Measurements from ENCODE around the gene FATE1.
"Not testable (repeated sequence)": the region's sequence is repeated elsewhere in the genome, so short reads cannot be mapped to it uniquely, and the experiment has no call there.

FATE1 gene

GRCh38 chrX:151715752-151716151 lies at the start of gene FATE1:
TSS of gene FATE1 (plus strand) at chrX:151716035. CDS start at chrX:151716120, 85 bp downstream.
- no peak for DNase-seq

- DNase-seq, result no peak
Observed at GRCh38 chrX:151675121-151675746, 40.6 kb upstream of the FATE1 start.

DNA sequence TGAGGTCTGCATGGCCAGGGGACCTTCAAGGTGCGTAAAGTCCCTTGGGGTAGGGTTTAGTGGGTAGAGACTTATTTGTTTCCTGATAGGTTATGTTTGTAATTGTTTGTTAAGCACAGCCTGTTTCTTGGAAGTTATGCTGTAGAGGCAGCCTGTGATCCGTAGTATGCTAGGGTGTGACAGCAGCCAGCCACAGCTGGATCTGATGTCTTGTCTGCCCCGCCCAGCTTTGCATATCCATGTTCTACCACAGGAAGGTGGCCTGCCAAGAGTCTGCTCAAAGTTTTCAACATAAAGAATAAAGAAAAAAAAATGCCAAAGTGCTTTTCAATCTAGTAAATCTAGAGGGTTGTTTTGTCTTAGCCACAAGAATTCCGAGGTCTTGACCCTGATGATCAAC lies 39.6 kb upstream of the FATE1 start:
- no peak for DNase-seq

GRCh38 chrX:151679798-151680402 lies 35.9 kb upstream of the FATE1 start:
- DNase-seq, result no peak

DNA sequence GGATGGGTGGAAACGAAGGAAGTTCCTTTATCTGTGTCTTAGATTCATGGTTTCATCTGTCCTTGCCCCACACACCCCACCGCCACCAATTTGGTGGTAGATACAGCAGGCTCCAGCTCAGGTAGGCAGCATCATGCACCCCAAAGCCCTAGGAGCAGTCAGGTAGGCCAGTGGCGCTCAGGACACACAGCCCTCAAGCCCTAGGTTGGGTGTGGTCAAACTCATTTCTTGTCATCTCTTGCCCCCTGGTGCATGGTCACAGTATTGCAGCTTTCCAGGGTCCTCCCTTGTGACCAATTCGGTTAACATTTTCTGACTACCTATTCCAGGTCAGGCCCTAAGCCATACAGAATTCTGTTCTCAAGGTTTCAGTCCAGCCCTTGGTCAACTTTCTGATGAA lies 35.0 kb upstream of the FATE1 start:
- DNase-seq, result peak; percentile 28

- no peak for DNase-seq
Observed at GRCh38 chrX:151687635-151688034, 28.2 kb upstream of the FATE1 start.

DNA sequence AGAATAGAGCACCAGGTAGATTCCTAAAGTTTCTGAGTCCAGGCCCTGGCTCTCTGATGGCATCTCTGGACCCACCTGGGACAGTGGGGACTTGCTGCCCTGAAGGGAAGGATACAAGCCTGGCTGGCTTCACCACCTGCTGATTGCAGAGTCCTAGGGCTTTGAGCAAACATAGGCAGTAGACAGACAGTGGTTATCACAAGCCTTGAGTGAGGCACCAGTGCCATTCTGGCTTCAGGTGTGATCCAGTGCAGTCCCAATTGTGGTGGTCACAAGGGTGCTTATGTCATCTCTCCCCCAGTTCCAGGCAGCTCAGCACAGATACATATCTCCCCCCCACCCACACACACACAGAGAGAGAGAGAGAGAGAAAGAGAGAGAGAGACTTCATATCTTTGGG lies 27.1 kb upstream of the FATE1 start:
- no peak for DNase-seq

- no peak for DNase-seq
Observed at GRCh38 chrX:151692825-151693224, 23.0 kb upstream of the FATE1 start.

GRCh38 chrX:151694121-151694520 lies 21.7 kb upstream of the FATE1 start:
- DNase-seq, result no peak

DNA sequence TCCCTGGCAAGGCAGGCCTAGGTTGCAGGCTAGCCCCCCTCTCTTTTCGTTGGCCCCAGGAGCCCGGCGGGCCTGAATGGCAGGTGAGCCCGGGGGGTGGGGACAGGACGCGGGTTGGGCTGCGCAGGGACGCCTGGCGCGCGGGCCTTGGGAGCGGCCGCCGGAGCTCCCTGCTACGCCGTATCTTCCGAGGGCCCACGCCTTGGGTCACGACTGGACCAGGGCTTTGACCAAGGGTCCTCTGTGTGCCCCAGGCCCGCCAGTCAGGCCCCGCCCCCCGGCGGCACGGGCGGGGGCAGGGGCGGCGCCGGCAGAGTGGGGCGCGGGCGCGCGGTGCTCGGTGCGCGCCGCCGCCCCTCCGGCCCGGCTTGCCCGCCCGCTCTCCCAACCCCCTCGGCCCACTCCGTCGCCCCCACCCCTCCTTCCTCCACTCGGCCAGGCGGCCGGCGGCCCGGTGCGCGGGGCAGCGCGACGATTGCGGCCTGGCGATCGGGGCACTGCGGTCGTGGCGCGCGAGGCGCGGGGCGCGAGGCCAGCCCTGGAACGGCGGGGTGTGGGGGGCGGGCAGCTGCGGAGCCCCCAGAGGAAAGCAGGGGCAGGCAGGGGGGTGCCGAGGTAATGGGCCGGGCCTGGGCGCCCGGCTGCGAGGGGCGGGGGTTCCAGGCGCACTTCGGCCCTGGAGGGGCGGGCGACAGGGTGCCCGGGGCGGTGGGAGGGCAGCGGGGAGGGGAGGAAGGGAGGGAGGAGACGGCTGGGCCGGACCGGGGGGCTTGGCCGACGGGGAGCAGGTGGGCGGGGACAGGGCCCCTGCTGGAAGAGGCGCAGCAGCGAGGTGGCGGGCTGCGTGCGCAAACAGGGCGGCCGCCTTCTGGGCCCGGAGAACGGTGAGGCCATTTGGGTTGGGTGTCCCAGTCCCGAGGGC lies 20.9 kb upstream of the FATE1 start, which contains the start of gene PRRG3:
Gene PRRG3, plus strand, starts transcription at position 798 of the 922 bp plus-strand sequence. CDS start 3,357 bp downstream, outside the sequence.
- no peak for DNase-seq

DNA sequence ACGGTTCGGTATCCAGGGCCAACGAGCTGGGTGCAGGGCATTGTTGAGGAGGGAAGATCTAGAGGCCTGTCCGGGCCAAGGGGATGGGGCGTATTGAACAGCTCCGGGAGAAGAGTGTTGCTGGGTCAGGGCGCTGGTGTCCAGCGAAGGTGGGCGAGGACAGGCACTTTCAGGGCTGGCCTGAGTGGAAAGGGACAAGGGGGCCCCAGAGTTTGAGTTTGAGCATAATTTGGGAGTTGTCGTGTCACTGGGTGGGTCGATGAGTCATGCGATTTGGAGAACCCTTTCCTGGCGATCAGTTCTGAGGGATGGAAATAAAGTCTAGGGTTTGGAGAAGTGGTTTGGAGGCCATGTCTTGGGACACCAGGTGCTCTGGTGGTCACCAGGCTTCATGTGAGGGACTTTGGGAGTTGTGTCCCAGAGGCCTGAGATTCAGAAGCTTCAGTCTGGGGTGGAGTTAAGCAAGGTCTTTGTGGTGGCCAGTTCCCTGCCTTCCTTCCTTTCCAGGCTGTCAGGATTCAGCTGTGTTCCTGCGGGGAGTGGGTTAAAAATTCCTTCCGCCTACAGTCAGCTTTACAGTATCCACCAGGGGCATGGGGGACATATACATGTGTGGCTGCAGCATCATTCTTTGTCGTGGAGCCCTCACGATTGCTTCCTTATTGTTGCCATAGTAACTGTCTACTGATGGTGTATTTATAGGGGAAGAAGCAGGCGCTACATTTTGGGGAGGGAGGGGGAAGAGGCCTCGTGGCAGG lies 20.1 kb upstream of the FATE1 start:
- DNase-seq, result no peak

DNA sequence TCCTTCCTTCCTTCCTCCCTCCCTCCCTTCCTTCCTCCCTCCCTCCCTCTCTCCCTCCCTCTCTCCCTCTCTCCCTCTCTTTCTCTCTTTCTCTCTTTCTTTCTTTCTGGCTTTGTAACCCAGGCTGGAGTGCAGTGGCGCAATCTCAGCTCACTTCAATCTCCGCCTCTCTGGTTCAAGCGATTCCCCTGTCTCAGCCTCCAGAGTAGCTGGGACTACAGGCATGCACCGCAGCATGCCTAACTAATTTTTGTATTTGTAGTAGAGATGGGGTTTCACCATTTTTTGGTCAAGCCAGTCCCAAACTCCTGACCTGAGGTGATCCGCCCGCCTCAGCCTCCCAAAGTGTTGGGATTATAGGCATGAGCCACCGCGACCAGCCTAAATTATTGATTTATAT lies 18.8 kb upstream of the FATE1 start:
- DNase-seq, result not testable (repeated sequence)

- DNase-seq, result peak; percentile 60
Observed at GRCh38 chrX:151697522-151697921, 18.3 kb upstream of the FATE1 start.

DNA sequence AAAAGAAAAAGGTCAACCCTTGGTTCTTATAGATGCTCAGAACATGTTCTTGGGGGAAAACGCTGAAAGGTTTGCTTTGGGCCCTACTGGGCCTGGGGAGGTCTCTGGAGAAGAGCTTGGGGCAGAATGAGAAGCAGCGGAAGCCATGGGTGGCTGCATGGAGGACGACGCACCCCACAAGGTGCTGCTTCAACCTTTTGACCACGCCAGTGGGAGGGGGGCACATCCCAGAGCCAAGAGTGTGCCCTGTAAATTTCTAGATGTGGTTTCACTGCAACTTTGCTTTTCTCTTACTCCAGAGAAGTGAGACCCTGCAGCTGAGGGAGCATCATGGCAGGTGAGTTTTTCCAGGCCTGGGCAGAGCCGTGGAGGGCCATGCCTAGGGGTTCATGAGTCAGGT lies 17.4 kb upstream of the FATE1 start:
- no peak for DNase-seq

DNA sequence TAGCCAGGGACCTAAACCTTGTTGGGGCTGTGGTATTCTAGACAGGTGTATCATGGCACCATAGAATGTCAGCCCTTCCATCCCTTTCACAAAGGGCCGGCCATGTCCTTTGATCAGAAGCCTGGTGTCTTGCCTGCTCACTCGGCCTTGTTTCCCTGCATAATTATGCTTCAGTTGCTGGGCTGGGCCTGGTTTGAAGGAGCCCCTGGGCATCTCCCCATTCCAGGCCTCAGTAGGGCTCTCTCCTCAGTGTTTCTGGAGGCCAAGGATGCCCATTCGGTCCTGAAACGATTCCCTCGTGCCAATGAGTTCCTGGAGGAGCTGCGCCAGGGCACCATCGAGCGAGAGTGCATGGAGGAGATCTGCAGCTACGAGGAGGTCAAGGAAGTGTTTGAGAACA lies 16.1 kb upstream of the FATE1 start:
- DNase-seq, result no peak

DNA sequence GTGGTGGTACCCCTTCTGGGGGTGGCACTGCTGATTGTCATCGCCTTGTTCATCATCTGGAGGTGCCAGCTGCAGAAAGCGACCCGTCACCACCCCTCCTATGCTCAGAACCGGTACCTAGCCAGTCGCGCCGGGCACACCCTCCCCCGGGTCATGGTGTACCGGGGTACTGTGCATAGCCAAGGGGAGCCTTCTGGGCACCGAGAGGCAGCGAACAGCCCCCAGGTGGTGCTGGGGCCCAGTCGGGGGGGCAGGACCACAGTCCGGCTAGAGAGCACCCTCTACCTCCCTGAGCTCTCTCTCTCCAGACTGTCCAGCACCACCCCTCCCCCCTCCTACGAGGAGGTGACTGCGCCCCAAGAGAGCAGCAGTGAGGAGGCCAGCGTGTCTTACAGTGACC lies 15.3 kb upstream of the FATE1 start:
- DNase-seq, result no peak

GRCh38 chrX:151701071-151701470 lies 14.8 kb upstream of the FATE1 start:
- no peak for DNase-seq

DNA sequence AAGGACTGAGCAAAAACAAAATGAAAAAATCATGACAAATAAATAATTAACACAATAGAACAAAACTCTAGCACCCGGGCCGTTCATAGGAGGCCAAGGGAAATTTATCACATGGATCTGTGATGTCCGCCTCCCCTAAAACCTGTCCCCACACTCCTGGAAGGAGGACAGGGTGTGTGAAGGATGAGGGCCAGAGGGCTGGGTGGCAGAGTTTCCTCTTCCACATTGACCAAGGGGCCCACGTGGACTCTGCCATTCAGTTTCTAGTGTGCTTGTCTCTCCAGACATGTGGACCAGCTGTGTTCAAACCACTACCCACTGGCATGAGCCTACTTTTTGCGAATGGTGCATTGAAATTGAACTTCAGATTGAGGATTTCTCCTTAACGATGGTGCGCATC lies 14.3 kb upstream of the FATE1 start:
- DNase-seq, result no peak

GRCh38 chrX:151702026-151702714 lies 13.7 kb upstream of the FATE1 start:
- DNase-seq, result no peak

- DNase-seq, result no peak
Observed at GRCh38 chrX:151702741-151703340, 13.0 kb upstream of the FATE1 start.

- DNase-seq, result no peak
Observed at GRCh38 chrX:151703487-151703886, 12.3 kb upstream of the FATE1 start.
